Esophagus squamous epithelium (tissue), 4 donors: ENCODE results near the gene TEX2.

ENCODE experiments used
- CTCF ChIP-seq, 6 experiments: fragments of 450-650 bp in 4 of 6; fragments of 200-600 bp in 2 of 6; sonication (generic) in 2 of 6; IDR thresholded peaks; one replicate each; pipeline ENCODE4 v1.5.1; 2016 to 2019; ENCODE audit warnings: antibody characterized with exemption in 6 of 6, mild to moderate bottlenecking in 4 of 6, moderate library complexity in 4 of 6
- POLR2A ChIP-seq, 4 donors: fragments of 450-650 bp; IDR thresholded peaks; one replicate each; pipeline ENCODE4 v1.6.1; 2017; ENCODE audit warnings: antibody characterized with exemption in 4 of 4, mild to moderate bottlenecking in 4 of 4, moderate library complexity in 3 of 4

- no peak for TF ChIP-seq POLR2A (IDR thresholded peaks at IDR 0.05)
- no peak for TF ChIP-seq CTCF (IDR thresholded peaks at IDR 0.05)
These were observed 82.7 kb downstream of the TEX2 start for GRCh38 chr17:64180089-64181073.
